ENCODE data around the gene ARVCF.

GRCh38 chr22:19988331-19988808 is 28.3 kb downstream of the ARVCF start:
- TF ChIP-seq SREBF2 (CRISPR knock-in tag; IDR thresholded peaks at IDR 0.05) (no peak), ZNF778 (CRISPR knock-in tag; IDR thresholded peaks at IDR 0.05) (no peak), PML (IDR thresholded peaks at IDR 0.05; ENCODE audit: low read length) (no peak), ZBTB9 (CRISPR knock-in tag; IDR thresholded peaks at IDR 0.05) (no peak), TEAD4 (IDR thresholded peaks at IDR 0.05; ENCODE audit: low read length) (no peak), TEAD4 (CRISPR knock-in tag; IDR thresholded peaks at IDR 0.05; ENCODE audit: borderline replicate concordance) (no peak), THRB (CRISPR knock-in tag; conservative IDR thresholded peaks at IDR 0.05) (no peak), HDAC2 (IDR thresholded peaks at IDR 0.05) (no peak), IRF9 (tag; IDR thresholded peaks at IDR 0.05) (no peak), EGR1 (conservative IDR thresholded peaks at IDR 0.05) (no peak), ZBTB34 (CRISPR knock-in tag; IDR thresholded peaks at IDR 0.05) (no peak), CTCF (IDR thresholded peaks at IDR 0.05 in 2 of 3, conservative IDR thresholded peaks at IDR 0.05 in 1 of 3; ENCODE audit: insufficient read depth in 2 of 3, low read depth in 1 of 3, low read length in 3 of 3) (no peak)

All from K562 (cell line).